IMR-90 (cell line): ENCODE measurements around the gene PSME4.

ENCODE experiments used
- BHLHE40 ChIP-seq: fragments of 150-350 bp; IDR thresholded peaks from 2 replicates; pipeline ENCODE4 v1.6.1; 2016; ENCODE audit warnings: mild to moderate bottlenecking, low read depth, low read length
- CHD1 ChIP-seq: IDR thresholded peaks from 2 replicates; pipeline ENCODE4 v1.6.1; 2012; ENCODE audit warnings: low read depth, low read length, improper control_type of control experiment
- MAZ ChIP-seq: IDR thresholded peaks from 2 replicates; pipeline ENCODE4 v1.6.1; 2012; ENCODE audit warnings: low read depth, mild to moderate bottlenecking, low read length, improper control_type of control experiment, moderate library complexity, borderline replicate concordance
- MXI1 ChIP-seq: IDR thresholded peaks from 2 replicates; pipeline ENCODE4 v1.6.1; 2012; ENCODE audit warnings: low read depth, mild to moderate bottlenecking, low read length, moderate library complexity, borderline replicate concordance
- NFE2L2 ChIP-seq: fragments of 150-350 bp; IDR thresholded peaks from 2 replicates; pipeline ENCODE4 v1.6.1; 2016; ENCODE audit warnings: low read depth, mild to moderate bottlenecking, low read length
- POLR2A ChIP-seq: IDR thresholded peaks from 2 replicates; pipeline ENCODE4 v1.6.1; 2012; ENCODE audit warnings: mild to moderate bottlenecking, low read depth, low read length
- RAD21 ChIP-seq: IDR thresholded peaks from 2 replicates; pipeline ENCODE4 v1.6.1; 2012; ENCODE audit warnings: low read length, improper control_type of control experiment
- RCOR1 ChIP-seq: IDR thresholded peaks from 2 replicates; pipeline ENCODE4 v1.6.1; 2012; ENCODE audit warnings: mild to moderate bottlenecking, low read length, improper control_type of control experiment; ENCODE audit not compliant: insufficient replicate concordance
- RFX5 ChIP-seq: IDR thresholded peaks from 2 replicates; pipeline ENCODE4 v1.8.0; 2012; ENCODE audit warnings: low read depth, mild to moderate bottlenecking, low read length, moderate library complexity
- SMC3 ChIP-seq: fragments of 150-350 bp; IDR thresholded peaks from 2 replicates; pipeline ENCODE4 v1.6.1; 2016; ENCODE audit warnings: low read depth, mild to moderate bottlenecking, antibody characterized with exemption, low read length, moderate library complexity
- TF ChIP-seq, protein P1 (sequence below): conservative IDR thresholded peaks from 2 replicates; pipeline ENCODE4 v1.5.1; 2012; ENCODE audit warnings: mild to moderate bottlenecking, low read depth, low read length, improper control_type of control experiment
- TF ChIP-seq, protein P2 (sequence below): fragments of 150-350 bp; IDR thresholded peaks from 2 replicates; pipeline ENCODE4 v1.6.1; 2016; ENCODE audit warnings: low read depth, mild to moderate bottlenecking, low read length, moderate library complexity, borderline replicate concordance

DNA sequence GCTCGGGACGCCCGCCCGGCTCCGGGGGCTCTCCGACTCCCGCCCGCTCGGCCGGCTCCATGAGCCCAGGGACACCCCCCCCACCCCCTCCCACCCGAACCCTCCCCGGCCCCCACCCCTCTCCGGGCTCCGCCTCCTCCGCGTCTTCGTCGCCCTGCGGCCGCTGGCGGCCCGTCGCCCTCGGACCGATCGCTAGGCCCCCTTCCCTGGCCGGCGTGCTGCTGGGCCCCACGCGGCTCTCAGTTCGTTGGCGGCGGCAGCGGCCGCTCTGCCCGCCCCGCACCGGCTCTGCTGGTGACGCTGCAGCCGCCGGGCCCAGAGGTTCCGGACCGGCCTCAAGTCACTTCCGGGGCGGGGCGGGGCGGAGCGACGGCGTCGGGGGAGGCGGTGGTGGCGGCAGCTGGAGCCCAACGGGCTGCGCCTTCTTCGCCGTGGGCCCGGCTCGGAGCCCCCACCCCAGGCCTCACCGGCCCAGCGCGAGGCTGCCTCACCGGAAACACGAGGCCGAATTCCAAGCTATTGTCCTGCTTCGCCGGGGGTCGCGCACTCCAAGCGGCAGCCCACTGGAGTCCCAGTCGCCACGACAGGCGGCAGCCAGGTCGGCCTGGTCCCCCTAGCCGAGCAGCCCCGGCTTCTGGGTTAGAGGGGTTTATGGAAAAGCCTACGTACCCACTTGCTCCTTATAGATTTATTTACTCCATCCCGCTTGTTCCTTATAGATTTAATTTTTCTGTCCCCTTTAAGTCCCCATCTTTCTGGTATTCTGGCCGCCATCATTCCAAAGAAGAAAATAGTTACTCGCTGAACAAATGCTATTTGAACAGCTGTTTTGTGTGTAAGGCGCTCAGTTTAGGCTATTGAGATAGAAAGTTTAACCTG, at the start of gene PSME4:
- TF ChIP-seq POLR2A (peak; percentile 97), MAZ (peak; percentile 72; the same call in 1 of the 2 replicates), NFE2L2 (no peak), SMC3 (no peak), RCOR1 (no peak), RAD21 (no peak), RFX5 (no peak), CHD1 (no peak), MXI1 (peak; percentile 71; the same call in 1 of the 2 replicates), BHLHE40 (no peak)
- TF ChIP-seq, protein P1, sequence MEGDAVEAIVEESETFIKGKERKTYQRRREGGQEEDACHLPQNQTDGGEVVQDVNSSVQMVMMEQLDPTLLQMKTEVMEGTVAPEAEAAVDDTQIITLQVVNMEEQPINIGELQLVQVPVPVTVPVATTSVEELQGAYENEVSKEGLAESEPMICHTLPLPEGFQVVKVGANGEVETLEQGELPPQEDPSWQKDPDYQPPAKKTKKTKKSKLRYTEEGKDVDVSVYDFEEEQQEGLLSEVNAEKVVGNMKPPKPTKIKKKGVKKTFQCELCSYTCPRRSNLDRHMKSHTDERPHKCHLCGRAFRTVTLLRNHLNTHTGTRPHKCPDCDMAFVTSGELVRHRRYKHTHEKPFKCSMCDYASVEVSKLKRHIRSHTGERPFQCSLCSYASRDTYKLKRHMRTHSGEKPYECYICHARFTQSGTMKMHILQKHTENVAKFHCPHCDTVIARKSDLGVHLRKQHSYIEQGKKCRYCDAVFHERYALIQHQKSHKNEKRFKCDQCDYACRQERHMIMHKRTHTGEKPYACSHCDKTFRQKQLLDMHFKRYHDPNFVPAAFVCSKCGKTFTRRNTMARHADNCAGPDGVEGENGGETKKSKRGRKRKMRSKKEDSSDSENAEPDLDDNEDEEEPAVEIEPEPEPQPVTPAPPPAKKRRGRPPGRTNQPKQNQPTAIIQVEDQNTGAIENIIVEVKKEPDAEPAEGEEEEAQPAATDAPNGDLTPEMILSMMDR = no peak
- TF ChIP-seq, protein P2, sequence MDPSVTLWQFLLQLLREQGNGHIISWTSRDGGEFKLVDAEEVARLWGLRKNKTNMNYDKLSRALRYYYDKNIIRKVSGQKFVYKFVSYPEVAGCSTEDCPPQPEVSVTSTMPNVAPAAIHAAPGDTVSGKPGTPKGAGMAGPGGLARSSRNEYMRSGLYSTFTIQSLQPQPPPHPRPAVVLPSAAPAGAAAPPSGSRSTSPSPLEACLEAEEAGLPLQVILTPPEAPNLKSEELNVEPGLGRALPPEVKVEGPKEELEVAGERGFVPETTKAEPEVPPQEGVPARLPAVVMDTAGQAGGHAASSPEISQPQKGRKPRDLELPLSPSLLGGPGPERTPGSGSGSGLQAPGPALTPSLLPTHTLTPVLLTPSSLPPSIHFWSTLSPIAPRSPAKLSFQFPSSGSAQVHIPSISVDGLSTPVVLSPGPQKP = no peak
